Endodermal cell (in vitro differentiated cells): ENCODE measurements around the gene TMEM259. TPM values are rescaled to one million over a fixed set of nuclear protein-coding genes. Genes with fewer than 3 reads are reported as not detected.

ENCODE experiments used
- DNase-seq: peaks from one replicate; pipeline ENCODE4 v3.0.0-alpha.2; 2017
- H3K27ac ChIP-seq: 2 replicates; pipeline ENCODE4 v1.5.1; 2013; ENCODE audit warnings: mild to moderate bottlenecking, low read depth, low read length, moderate library complexity
- H3K27me3 ChIP-seq: 2 replicates; pipeline ENCODE4 v1.6.1; 2013; ENCODE audit warnings: mild to moderate bottlenecking, low read length, moderate library complexity; ENCODE audit not compliant: insufficient read depth, control insufficient read depth, poor library complexity, severe bottlenecking
- H3K36me3 ChIP-seq: 2 replicates; pipeline ENCODE4 v1.7.0; 2013; ENCODE audit warnings: mild to moderate bottlenecking, low read length, moderate library complexity; ENCODE audit not compliant: control insufficient read depth, insufficient read depth
- H3K4me1 ChIP-seq: one replicate; pipeline ENCODE4 v1.7.0; 2013; ENCODE audit warnings: low read length; ENCODE audit not compliant: control insufficient read depth, insufficient read depth
- H3K4me3 ChIP-seq: 2 replicates; pipeline ENCODE4 v1.5.1; 2013; ENCODE audit warnings: mild to moderate bottlenecking, low read length, moderate library complexity
- H3K9ac ChIP-seq: 2 replicates; pipeline ENCODE4 v1.6.1; 2013; ENCODE audit warnings: mild to moderate bottlenecking, low read length, moderate library complexity; ENCODE audit not compliant: poor library complexity, severe bottlenecking; ENCODE audit errors: extremely low read depth
- H3K9me3 ChIP-seq: 2 replicates; pipeline ENCODE4 v1.6.1; 2013; ENCODE audit warnings: mild to moderate bottlenecking, low read length, moderate library complexity; ENCODE audit not compliant: control insufficient read depth
- H3K27ac Mint-ChIP-seq: 2 replicates; pipeline ENCODE4 v1.8.0; 2020; ENCODE audit warnings: mixed read lengths
- H3K27me3 Mint-ChIP-seq: 2 replicates; pipeline ENCODE4 v1.8.0; 2021; ENCODE audit warnings: mild to moderate bottlenecking, mixed read lengths; ENCODE audit not compliant: insufficient read depth
- H3K36me3 Mint-ChIP-seq: 2 replicates; pipeline ENCODE4 v1.8.0; 2020; ENCODE audit warnings: low read depth, mixed read lengths
- H3K4me1 Mint-ChIP-seq: 2 replicates; pipeline ENCODE4 v1.8.0; 2020; ENCODE audit warnings: mixed read lengths
- H3K4me3 Mint-ChIP-seq: 2 replicates; pipeline ENCODE4 v1.8.0; 2020; ENCODE audit warnings: mild to moderate bottlenecking, moderate library complexity, mixed read lengths
- H3K9me3 Mint-ChIP-seq: 2 replicates; pipeline ENCODE4 v1.8.0; 2020; ENCODE audit warnings: mild to moderate bottlenecking, mixed read lengths
- CTCF ChIP-seq: fragments of 200-600 bp; sonication (generic); conservative IDR thresholded peaks from 2 replicates; pipeline ENCODE4 v1.5.0; 2021; ENCODE audit warnings: antibody characterized with exemption, mild to moderate bottlenecking
- WGBS, 2 experiments: methylation state at CpG; one replicate each; pipeline versions ENCODE4 v1.1.5 to v1.1.7; 2013; ENCODE audit warnings: missing lambda C conversion rate in 2 of 2, mixed read lengths in 1 of 2; ENCODE audit not compliant: insufficient coverage in 1 of 2, insufficient read length in 1 of 2; 5-methylcytosine and 5-hydroxymethylcytosine counted together
- total RNA-seq, 2 donors: library from RNA; stranded (reverse); fragmentation: NEBNext Ultra II Directional in 1 of 2; extraction: Animal tissue kit (Norgen Biotek cat#: 25700) in 1 of 2; gene quantifications; 2 replicates in 1 of 2; 3 replicates in 1 of 2; pipeline ENCODE4 v1.2.1, GENCODE V29; 2021

TMEM259 gene
- total RNA-seq, 2 donors from 2014 or later, result 157 to 176 TPM

GRCh38 chr19:1013218-1013617, 7.7 kb downstream of the TMEM259 start:
- Histone ChIP-seq H3K4me1 (peaks cover 6% of the 10 kb centered on the region), H3K9ac (no peak overlapping the region), H3K27ac (no peak overlapping the region), H3K27me3 (no peaks in the 10 kb centered on the region), H3K9me3 (no peaks in the 10 kb centered on the region), H3K36me3 (peaks cover 14% of the 10 kb centered on the region), H3K4me3 (no peak overlapping the region)
- H3K9me3 Mint-ChIP-seq, result no peaks in the 10 kb centered on the region
- no peaks in the 10 kb centered on the region for H3K27me3 Mint-ChIP-seq
- H3K27ac Mint-ChIP-seq, result no peak overlapping the region
- WGBS, 2 experiments, result 95 to 100% methylated on average over 10 of the region's 10 CpGs
- H3K4me3 Mint-ChIP-seq, result no peak overlapping the region
- H3K4me1 Mint-ChIP-seq, result peaks cover 7% of the 10 kb centered on the region
- H3K36me3 Mint-ChIP-seq, result peaks cover 5% of the 10 kb centered on the region
- no peak for DNase-seq
- TF ChIP-seq CTCF, result no peak

GRCh38 chr19:1012334-1012733, 8.6 kb downstream of the TMEM259 start:
- Histone ChIP-seq H3K4me3 (no peak overlapping the region), H3K4me1 (no peaks in the 10 kb centered on the region), H3K9ac (no peak overlapping the region), H3K9me3 (no peaks in the 10 kb centered on the region), H3K36me3 (peaks cover 9% of the 10 kb centered on the region), H3K27me3 (no peaks in the 10 kb centered on the region), H3K27ac (no peak overlapping the region)
- no peak overlapping the region for H3K4me3 Mint-ChIP-seq
- no peaks in the 10 kb centered on the region for H3K27me3 Mint-ChIP-seq
- H3K4me1 Mint-ChIP-seq, result peaks cover 6% of the 10 kb centered on the region
- DNase-seq, result no peak
- H3K36me3 Mint-ChIP-seq, result peaks cover 5% of the 10 kb centered on the region
- TF ChIP-seq CTCF, result no peak
- 95% methylated on average over 8 to 18 of the region's 18 CpGs for WGBS, 2 experiments
- no peaks in the 10 kb centered on the region for H3K9me3 Mint-ChIP-seq
- H3K27ac Mint-ChIP-seq, result no peak overlapping the region

GRCh38 chr19:1011831-1012333, 9.0 kb downstream of the TMEM259 start:
- H3K36me3 ChIP-seq, result peaks cover 9% of the 10 kb centered on the region
- no peak for TF ChIP-seq CTCF
- WGBS, 2 experiments, result 96 to 97% methylated on average over 28 to 36 of the region's 36 CpGs
- H3K4me3 ChIP-seq, result no peak overlapping the region
- no peak overlapping the region for H3K27ac Mint-ChIP-seq
- no peak overlapping the region for H3K27ac ChIP-seq
- peaks cover 8% of the 10 kb centered on the region for H3K36me3 Mint-ChIP-seq
- H3K4me1 ChIP-seq, result no peaks in the 10 kb centered on the region
- no peak for DNase-seq
- H3K4me1 Mint-ChIP-seq, result peaks cover 2% of the 10 kb centered on the region
- no peak overlapping the region for H3K9ac ChIP-seq
- H3K27me3 ChIP-seq, result no peaks in the 10 kb centered on the region
- no peaks in the 10 kb centered on the region for H3K27me3 Mint-ChIP-seq
- H3K4me3 Mint-ChIP-seq, result no peak overlapping the region
- H3K9me3 Mint-ChIP-seq, result peaks cover 3% of the 10 kb centered on the region
- no peaks in the 10 kb centered on the region for H3K9me3 ChIP-seq
